ENCODE data around the gene MYT1.
"Not testable (repeated sequence)": the region's sequence is repeated elsewhere in the genome, so short reads cannot be mapped to it uniquely, and the experiment has no call there.

Gene MYT1

DNA sequence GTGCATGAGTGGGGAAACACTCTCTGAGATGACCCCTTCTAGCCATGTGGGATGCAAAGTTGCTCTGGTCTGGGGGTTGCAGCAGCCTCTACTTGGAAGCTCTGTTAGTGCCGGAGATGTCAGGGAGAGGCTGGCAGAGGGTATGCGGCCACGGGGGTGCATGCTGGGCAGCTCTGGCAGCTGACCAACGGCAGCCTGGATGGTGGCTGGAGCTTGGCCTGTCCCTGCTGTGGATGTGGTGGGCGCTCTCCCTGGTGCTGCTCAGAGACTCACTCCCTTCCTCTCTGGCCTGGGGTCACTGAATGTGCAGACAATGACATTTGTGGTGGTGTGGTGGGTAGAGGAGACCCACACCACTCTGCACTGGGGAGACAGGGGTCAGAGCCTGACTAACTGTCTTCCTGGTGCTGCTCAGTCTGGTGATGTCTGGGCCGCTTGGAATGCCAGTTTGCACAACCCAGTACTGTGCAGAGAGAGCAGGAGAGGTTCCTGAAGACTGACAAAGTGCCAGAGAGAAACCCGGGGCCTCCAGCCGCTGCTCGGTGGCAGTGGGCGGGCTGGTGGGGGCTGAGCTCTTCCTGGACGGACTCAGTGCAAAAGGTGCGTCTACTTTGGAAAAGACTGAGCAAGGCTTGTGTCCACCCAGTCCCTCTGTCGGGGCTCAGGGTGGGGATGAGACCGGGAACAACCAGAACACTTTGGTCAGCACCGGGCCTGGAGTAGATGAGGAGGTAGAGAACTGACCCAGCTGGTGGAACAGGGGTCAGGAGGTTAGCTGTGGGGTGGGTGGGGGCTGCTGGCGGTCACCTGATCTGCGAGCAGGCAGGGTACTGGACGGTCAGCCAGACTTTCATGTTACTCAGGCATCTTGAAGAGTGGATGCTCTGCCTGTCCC is 2.7 kb downstream of the MYT1 start:
- Mint-ChIP-seq H3K9me3 (no peaks in the 10 kb centered on the region), H3K27ac (no peak overlapping the region), H3K27me3 (peaks cover 60% of the 10 kb centered on the region), H3K4me1 (peaks cover 14% of the 10 kb centered on the region), H3K4me3 (no peak overlapping the region), H3K36me3 (no peaks in the 10 kb centered on the region)
- no peak for ATAC-seq

DNA sequence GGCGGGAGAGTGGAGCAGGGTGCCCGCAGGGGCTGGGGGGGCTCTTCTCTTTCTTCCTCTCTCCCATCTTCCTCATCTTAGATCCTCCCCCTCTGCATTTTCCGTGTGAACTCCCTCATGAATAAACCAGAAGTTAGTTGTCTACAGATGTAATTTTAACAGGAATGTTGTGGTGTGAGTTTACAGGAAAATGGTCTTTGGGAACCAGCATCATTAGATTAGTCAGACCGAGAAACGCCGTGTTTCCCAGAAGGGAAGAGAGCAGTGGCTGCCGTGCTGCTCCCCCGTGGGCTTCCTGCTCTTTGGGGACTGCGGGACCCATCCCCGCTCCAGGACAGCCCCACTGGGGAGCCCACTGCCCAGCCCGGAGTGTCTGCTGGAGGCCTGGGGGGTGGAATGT is 3.4 kb downstream of the MYT1 start:
- H3K27me3 Mint-ChIP-seq: peaks cover 57% of the 10 kb centered on the region
- no peak for ATAC-seq
- H3K4me3 Mint-ChIP-seq: no peak overlapping the region
- H3K4me1 Mint-ChIP-seq: peaks cover 9% of the 10 kb centered on the region
- no peaks in the 10 kb centered on the region for H3K36me3 Mint-ChIP-seq
- no peak overlapping the region for H3K27ac Mint-ChIP-seq
- no peaks in the 10 kb centered on the region for H3K9me3 Mint-ChIP-seq

DNA sequence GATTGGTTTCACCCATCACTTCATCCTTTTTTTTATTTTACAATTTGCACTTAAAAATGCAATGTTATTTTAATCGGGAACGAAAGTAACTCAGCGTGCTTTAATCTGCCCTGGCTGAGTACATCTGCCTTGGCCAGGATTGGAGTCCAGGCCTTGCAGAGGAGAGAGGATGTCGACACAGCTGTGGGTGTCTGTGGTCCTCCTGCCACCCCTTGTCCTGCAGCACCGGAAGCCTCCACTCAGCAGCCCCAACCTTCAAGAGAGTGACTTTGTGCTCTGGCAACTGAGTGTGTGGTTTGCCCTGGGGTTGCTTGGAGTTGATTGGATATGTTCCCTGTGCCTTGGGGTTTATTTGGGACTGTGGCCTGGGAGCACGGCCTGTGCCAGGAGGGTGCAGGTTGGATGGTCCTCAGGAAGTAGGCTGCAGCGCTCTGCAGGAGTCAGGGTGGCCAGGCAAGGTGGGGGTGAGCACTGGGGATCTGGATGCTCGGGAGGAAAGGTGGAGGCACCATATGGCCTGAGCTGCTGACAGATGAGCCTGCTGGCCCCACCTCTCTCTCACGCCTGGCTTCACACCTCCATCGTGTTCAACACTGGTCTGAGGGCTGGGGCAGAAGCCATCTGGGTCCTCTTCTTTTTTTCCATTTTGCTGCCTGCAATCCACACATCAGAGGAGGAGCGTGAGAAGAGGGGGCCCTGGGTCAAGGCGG is 4.3 kb downstream of the MYT1 start:
- Mint-ChIP-seq H3K36me3 (no peaks in the 10 kb centered on the region), H3K27me3 (peaks cover 60% of the 10 kb centered on the region), H3K27ac (no peak overlapping the region), H3K4me3 (no peak overlapping the region), H3K4me1 (peaks cover 9% of the 10 kb centered on the region), H3K9me3 (no peaks in the 10 kb centered on the region)
- no peak for ATAC-seq

- Mint-ChIP-seq H3K36me3 (no peaks in the 10 kb centered on the region), H3K4me3 (no peak overlapping the region), H3K27ac (no peak overlapping the region), H3K4me1 (peaks cover 9% of the 10 kb centered on the region), H3K27me3 (peaks cover 54% of the 10 kb centered on the region), H3K9me3 (no peaks in the 10 kb centered on the region)
- ATAC-seq: no peak
Measured at GRCh38 chr20:64169091-64169560, 4.9 kb downstream of the MYT1 start.

GRCh38 chr20:64171211-64171610 is 7.0 kb downstream of the MYT1 start:
- peaks cover 9% of the 10 kb centered on the region for H3K4me1 Mint-ChIP-seq
- ATAC-seq: no peak
- H3K9me3 Mint-ChIP-seq: no peaks in the 10 kb centered on the region
- H3K27ac Mint-ChIP-seq: no peak overlapping the region
- peaks cover 35% of the 10 kb centered on the region for H3K27me3 Mint-ChIP-seq
- H3K4me3 Mint-ChIP-seq: no peak overlapping the region
- no peaks in the 10 kb centered on the region for H3K36me3 Mint-ChIP-seq

DNA sequence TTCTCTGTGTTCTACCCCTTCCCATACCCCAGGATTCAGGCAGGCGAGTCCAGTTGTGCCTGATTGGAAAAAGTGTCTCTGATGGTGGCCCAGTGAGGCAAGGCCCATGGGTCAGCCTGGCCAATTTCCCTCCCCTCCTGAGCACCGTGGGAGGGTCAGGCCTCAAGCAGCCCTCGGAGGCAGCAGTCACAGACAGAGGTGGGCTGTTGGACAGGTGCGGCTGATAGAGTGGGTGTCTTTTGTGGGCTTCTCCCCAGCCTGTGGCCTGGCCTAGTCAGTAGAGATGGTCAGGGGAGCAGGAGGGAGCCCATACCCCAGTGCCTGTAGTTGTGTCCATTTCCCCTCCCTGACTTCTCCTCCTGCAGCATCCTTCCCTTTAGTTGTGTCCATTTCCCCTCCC is 8.9 kb downstream of the MYT1 start:
- peaks cover 16% of the 10 kb centered on the region for H3K27me3 Mint-ChIP-seq
- ATAC-seq: no peak
- H3K4me3 Mint-ChIP-seq: no peak overlapping the region
- no peaks in the 10 kb centered on the region for H3K9me3 Mint-ChIP-seq
- no peak overlapping the region for H3K27ac Mint-ChIP-seq
- H3K4me1 Mint-ChIP-seq: peaks cover 18% of the 10 kb centered on the region
- no peaks in the 10 kb centered on the region for H3K36me3 Mint-ChIP-seq

- no peak overlapping the region for H3K27ac Mint-ChIP-seq
Measured at GRCh38 chr20:64176551-64176950, 12.3 kb downstream of the MYT1 start.

GRCh38 chr20:64176971-64177370 is 12.7 kb downstream of the MYT1 start:
- ATAC-seq: no peak
- H3K4me3 Mint-ChIP-seq: no peak overlapping the region

More at GRCh38 chr20:64176551-64176950, 12.3 kb downstream of the MYT1 start:
- no peaks in the 10 kb centered on the region for H3K36me3 Mint-ChIP-seq
- H3K4me3 Mint-ChIP-seq: no peak overlapping the region
- peaks cover 9% of the 10 kb centered on the region for H3K4me1 Mint-ChIP-seq
- peaks cover 5% of the 10 kb centered on the region for H3K9me3 Mint-ChIP-seq
- ATAC-seq: no peak
- H3K27me3 Mint-ChIP-seq: peaks cover 27% of the 10 kb centered on the region

GRCh38 chr20:64177384-64177783 is 13.1 kb downstream of the MYT1 start:
- ATAC-seq: peak; percentile 55
- peaks cover 5% of the 10 kb centered on the region for H3K9me3 Mint-ChIP-seq
- H3K4me3 Mint-ChIP-seq: no peak overlapping the region
- no peak overlapping the region for H3K27ac Mint-ChIP-seq
- peaks cover 36% of the 10 kb centered on the region for H3K27me3 Mint-ChIP-seq
- no peaks in the 10 kb centered on the region for H3K36me3 Mint-ChIP-seq
- H3K4me1 Mint-ChIP-seq: peaks cover 9% of the 10 kb centered on the region

More at GRCh38 chr20:64176971-64177370, 12.7 kb downstream of the MYT1 start:
- Mint-ChIP-seq H3K27me3 (peaks cover 32% of the 10 kb centered on the region), H3K27ac (no peak overlapping the region), H3K4me1 (peaks cover 9% of the 10 kb centered on the region), H3K9me3 (peaks cover 5% of the 10 kb centered on the region), H3K36me3 (no peaks in the 10 kb centered on the region)

- no peak overlapping the region for H3K4me3 Mint-ChIP-seq
- H3K9me3 Mint-ChIP-seq: peaks cover 5% of the 10 kb centered on the region
- no peaks in the 10 kb centered on the region for H3K36me3 Mint-ChIP-seq
- ATAC-seq: no peak
- peaks cover 37% of the 10 kb centered on the region for H3K27me3 Mint-ChIP-seq
- H3K4me1 Mint-ChIP-seq: peaks cover 9% of the 10 kb centered on the region
- H3K27ac Mint-ChIP-seq: no peak overlapping the region
Measured at GRCh38 chr20:64177787-64178186, 13.5 kb downstream of the MYT1 start.

GRCh38 chr20:64178925-64179324 is 14.7 kb downstream of the MYT1 start:
- H3K4me3 Mint-ChIP-seq, H3K27ac Mint-ChIP-seq, H3K9me3 Mint-ChIP-seq, H3K4me1 Mint-ChIP-seq, ATAC-seq, H3K36me3 Mint-ChIP-seq: not testable (repeated sequence)
- peaks cover 42% of the 10 kb centered on the region for H3K27me3 Mint-ChIP-seq

GRCh38 chr20:64179805-64180204 is 15.6 kb downstream of the MYT1 start:
- no peak overlapping the region for H3K4me3 Mint-ChIP-seq
- peaks cover 48% of the 10 kb centered on the region for H3K27me3 Mint-ChIP-seq
- no peaks in the 10 kb centered on the region for H3K36me3 Mint-ChIP-seq
- H3K27ac Mint-ChIP-seq: no peak overlapping the region
- ATAC-seq: no peak
- H3K9me3 Mint-ChIP-seq: peaks cover 5% of the 10 kb centered on the region
- H3K4me1 Mint-ChIP-seq: peaks cover 14% of the 10 kb centered on the region

DNA sequence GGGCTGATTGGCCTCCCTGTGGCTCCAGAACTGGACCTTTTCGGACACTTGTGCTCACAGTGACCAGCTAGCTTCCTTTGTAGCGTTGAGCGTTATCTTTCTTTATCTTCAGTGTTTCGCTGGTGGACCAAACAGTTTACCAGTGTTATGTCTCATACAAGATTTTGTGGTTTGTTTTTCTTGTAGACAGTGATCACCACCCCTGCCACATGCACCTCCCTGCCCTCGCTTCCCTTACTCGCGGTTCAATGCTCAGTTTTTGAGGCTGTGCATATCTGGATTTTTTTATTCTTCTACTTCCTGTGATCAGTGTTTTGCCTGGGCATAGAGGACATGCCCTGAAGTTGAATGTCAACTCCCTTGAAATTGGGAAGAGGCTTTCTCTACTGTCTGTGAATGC is 16.4 kb downstream of the MYT1 start:
- Mint-ChIP-seq H3K27me3 (peaks cover 51% of the 10 kb centered on the region), H3K27ac (no peak overlapping the region), H3K4me3 (no peak overlapping the region), H3K9me3 (peaks cover 5% of the 10 kb centered on the region), H3K4me1 (peaks cover 23% of the 10 kb centered on the region), H3K36me3 (no peaks in the 10 kb centered on the region)
- ATAC-seq: no peak

DNA sequence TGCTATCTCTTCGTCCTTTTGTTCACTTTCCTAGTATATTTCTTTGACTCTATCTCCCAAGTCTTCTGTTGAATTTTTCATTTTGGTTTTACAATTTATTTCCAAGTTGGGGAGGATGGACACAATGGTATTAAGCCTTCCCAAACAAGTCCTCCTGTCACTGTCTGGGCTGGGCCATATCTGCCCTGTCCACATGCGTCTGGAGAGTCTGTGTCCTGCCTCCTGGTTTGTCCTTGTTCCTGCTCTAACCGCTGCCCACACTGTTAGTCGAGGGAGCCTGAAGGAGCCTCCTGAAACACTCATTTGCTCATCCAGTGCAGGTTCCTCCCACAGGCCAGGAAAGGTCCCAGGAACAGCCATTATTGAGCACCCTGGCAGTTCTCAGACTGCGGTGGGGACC is 17.1 kb downstream of the MYT1 start:
- peaks cover 21% of the 10 kb centered on the region for H3K4me1 Mint-ChIP-seq
- no peak for ATAC-seq
- no peaks in the 10 kb centered on the region for H3K36me3 Mint-ChIP-seq
- no peak overlapping the region for H3K27ac Mint-ChIP-seq
- peaks cover 51% of the 10 kb centered on the region for H3K27me3 Mint-ChIP-seq
- H3K9me3 Mint-ChIP-seq: peaks cover 5% of the 10 kb centered on the region
- H3K4me3 Mint-ChIP-seq: no peak overlapping the region

DNA sequence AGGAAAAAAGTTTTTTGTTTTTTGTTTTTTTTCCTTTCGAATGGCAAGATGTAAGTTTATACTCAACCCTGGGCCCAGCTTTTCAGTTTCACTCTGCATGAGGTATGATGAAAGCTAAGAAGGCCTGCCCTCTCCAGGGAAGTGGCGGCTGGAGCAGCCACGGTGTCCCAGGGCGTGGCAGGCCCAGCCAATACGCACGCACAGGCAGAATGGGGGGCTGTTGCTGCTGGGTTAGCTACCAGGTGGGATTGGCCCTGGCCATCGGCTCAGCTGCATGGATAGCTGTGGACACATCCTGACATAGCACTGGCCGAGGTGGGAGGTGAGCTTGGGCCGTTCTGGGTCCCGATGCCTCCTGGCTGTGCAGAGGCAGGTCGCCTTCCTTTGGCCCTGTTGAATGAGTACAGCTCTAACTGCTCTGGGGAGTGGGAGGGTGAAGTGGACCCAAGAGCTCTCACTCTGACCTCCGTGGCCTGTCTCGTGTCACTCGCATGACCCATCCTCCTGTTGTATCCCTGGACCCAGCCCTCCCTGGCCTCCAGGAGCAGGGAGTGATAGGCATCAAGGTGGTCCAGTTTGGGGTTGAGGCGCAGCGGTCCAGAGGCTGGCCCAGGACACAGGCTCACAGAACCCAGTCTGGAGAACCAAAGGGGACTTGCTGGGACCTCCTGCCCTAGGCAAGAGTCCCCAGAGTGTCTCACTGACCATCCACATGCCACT is 18.1 kb downstream of the MYT1 start:
- peaks cover 5% of the 10 kb centered on the region for H3K9me3 Mint-ChIP-seq
- H3K4me1 Mint-ChIP-seq: peaks cover 14% of the 10 kb centered on the region
- H3K27me3 Mint-ChIP-seq: peaks cover 51% of the 10 kb centered on the region
- no peak for ATAC-seq
- no peak overlapping the region for H3K27ac Mint-ChIP-seq
- no peaks in the 10 kb centered on the region for H3K36me3 Mint-ChIP-seq
- no peak overlapping the region for H3K4me3 Mint-ChIP-seq

All from stimulated activated memory B cell treated with anti-CD40 and anti-IgM and Interleukin-4, amounts not matched to agents 10 μg/mL and 1 μg/mL and 100 μg/mL, for 72 hours (primary cell).